Fibroblast of lung (primary cell): Measurements from ENCODE around the gene SUV39H2.

Experiments
- EZH2 ChIP-seq: IDR thresholded peaks from 2 replicates; pipeline ENCODE4 v1.5.1; 2012; ENCODE audit warnings: low read length, control low read depth, mild to moderate bottlenecking; ENCODE audit errors: missing control alignments
- TF ChIP-seq, protein P1 (sequence below), 2 donors: IDR thresholded peaks in 1 of 2; conservative IDR thresholded peaks in 1 of 2; 1 replicate in 1 of 2; 2 replicates in 1 of 2; pipeline ENCODE4 v1.5.1; 2011 to 2012; ENCODE audit warnings: low read length in 2 of 2, control low read depth in 1 of 2, inconsistent platforms in 1 of 2, low read depth in 1 of 2, mild to moderate bottlenecking in 1 of 2

DNA sequence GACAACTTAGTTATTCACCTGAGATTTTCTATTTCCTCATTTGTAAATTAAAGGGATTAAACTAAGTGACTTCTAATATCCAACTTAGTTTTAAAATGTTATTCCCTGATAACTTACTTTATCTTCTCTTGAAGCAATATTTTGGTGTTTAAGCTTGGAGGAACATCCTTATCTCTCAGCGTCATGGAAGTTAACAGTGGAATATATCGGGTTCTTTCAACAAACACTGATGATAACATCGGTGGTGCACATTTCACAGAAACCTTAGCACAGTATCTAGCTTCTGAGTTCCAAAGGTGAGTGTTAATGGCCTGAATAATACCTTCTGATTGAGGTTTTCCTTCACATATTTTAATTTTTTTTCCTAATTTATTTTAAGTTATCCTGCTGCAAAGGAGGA is 26.4 kb upstream of the SUV39H2 start:
- TF ChIP-seq, protein P1, sequence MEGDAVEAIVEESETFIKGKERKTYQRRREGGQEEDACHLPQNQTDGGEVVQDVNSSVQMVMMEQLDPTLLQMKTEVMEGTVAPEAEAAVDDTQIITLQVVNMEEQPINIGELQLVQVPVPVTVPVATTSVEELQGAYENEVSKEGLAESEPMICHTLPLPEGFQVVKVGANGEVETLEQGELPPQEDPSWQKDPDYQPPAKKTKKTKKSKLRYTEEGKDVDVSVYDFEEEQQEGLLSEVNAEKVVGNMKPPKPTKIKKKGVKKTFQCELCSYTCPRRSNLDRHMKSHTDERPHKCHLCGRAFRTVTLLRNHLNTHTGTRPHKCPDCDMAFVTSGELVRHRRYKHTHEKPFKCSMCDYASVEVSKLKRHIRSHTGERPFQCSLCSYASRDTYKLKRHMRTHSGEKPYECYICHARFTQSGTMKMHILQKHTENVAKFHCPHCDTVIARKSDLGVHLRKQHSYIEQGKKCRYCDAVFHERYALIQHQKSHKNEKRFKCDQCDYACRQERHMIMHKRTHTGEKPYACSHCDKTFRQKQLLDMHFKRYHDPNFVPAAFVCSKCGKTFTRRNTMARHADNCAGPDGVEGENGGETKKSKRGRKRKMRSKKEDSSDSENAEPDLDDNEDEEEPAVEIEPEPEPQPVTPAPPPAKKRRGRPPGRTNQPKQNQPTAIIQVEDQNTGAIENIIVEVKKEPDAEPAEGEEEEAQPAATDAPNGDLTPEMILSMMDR (conservative IDR thresholded peaks at IDR 0.05 in 1 of 2, IDR thresholded peaks at IDR 0.05 in 1 of 2; ENCODE audit: low read depth in 1 of 2, low read length in 2 of 2): no peak
- no peak for TF ChIP-seq EZH2
